Loucy (cell line): ENCODE measurements around the gene RGL4.

ENCODE experiments used
- H2AFZ ChIP-seq: fragments of 200-600 bp; sonication (generic); 2 replicates; pipeline ENCODE4 v1.6.0; 2016; ENCODE audit warnings: antibody characterized with exemption, mild to moderate bottlenecking, low read length, moderate library complexity
- H3F3A ChIP-seq: fragments of 200-600 bp; 2 replicates; pipeline ENCODE4 v1.6.0; 2016; ENCODE audit warnings: antibody characterized with exemption, low read depth, mild to moderate bottlenecking
- H3K27me3 ChIP-seq: fragments of 200-600 bp; sonication (generic); 2 replicates; pipeline ENCODE4 v1.6.1; 2014; ENCODE audit warnings: low read length, mild to moderate bottlenecking; ENCODE audit not compliant: insufficient read depth, poor library complexity, severe bottlenecking
- H3K36me3 ChIP-seq: fragments of 200-600 bp; sonication (generic); 2 replicates; pipeline ENCODE4 v1.6.1; 2016; ENCODE audit warnings: low read length; ENCODE audit not compliant: insufficient read depth
- H3K4me1 ChIP-seq: fragments of 200-600 bp; sonication (generic); 2 replicates; pipeline ENCODE4 v1.5.1; 2014; ENCODE audit warnings: low read length, mild to moderate bottlenecking; ENCODE audit not compliant: insufficient read depth, poor library complexity, severe bottlenecking
- H3K4me2 ChIP-seq: fragments of 200-600 bp; sonication (generic); 2 replicates; pipeline ENCODE4 v1.6.0; 2014; ENCODE audit warnings: antibody characterized with exemption, low read length, low read depth, mild to moderate bottlenecking; ENCODE audit not compliant: poor library complexity, severe bottlenecking
- H3K4me3 ChIP-seq: fragments of 200-600 bp; sonication (generic); 2 replicates; pipeline ENCODE4 v1.5.1; 2014; ENCODE audit warnings: low read length, mild to moderate bottlenecking, mixed read lengths; ENCODE audit not compliant: poor library complexity, severe bottlenecking
- H3K79me2 ChIP-seq: fragments of 200-600 bp; sonication (generic); 2 replicates; pipeline ENCODE4 v1.6.1; 2014; ENCODE audit warnings: low read length; ENCODE audit not compliant: insufficient read depth
- H3K9ac ChIP-seq: fragments of 200-600 bp; sonication (generic); 2 replicates; pipeline ENCODE4 v1.6.0; 2014; ENCODE audit warnings: mild to moderate bottlenecking, low read depth, low read length, moderate library complexity; ENCODE audit not compliant: poor library complexity, severe bottlenecking
- H3K9me2 ChIP-seq: fragments of 200-600 bp; sonication (generic); replicated peaks from 2 replicates; pipeline ENCODE4 v1.6.1; 2016; ENCODE audit warnings: low read depth, low read length, mixed read lengths
- H3K9me3 ChIP-seq: fragments of 200-600 bp; sonication (generic); 2 replicates; pipeline ENCODE4 v1.6.1; 2014; ENCODE audit warnings: mild to moderate bottlenecking, antibody characterized with exemption, low read length, low read depth; ENCODE audit not compliant: insufficient read depth
- H4K20me1 ChIP-seq: fragments of 200-600 bp; sonication (generic); 2 replicates; pipeline ENCODE4 v1.6.0; 2014; ENCODE audit warnings: antibody characterized with exemption, low read length, mild to moderate bottlenecking; ENCODE audit not compliant: insufficient read depth, poor library complexity, severe bottlenecking
- CTCF ChIP-seq: fragments of 200-600 bp; sonication (generic); conservative IDR thresholded peaks from 2 replicates; pipeline ENCODE4 v1.5.1; 2014; ENCODE audit warnings: mild to moderate bottlenecking, antibody characterized with exemption, low read length
- EZH2phosphoT487 ChIP-seq: fragments of 200-600 bp; IDR thresholded peaks from 2 replicates; pipeline ENCODE4 v1.6.1; 2018; ENCODE audit warnings: antibody characterized with exemption, mild to moderate bottlenecking, moderate library complexity, borderline replicate concordance

The RGL4 gene

GRCh38 chr22:23651676-23652075, 39.1 kb upstream of the RGL4 start:
- Histone ChIP-seq H3K9me3 (no peaks in the 10 kb centered on the region), H3K79me2 (no peaks in the 10 kb centered on the region), H3K9ac (no peak overlapping the region), H3K9me2 (no peaks in the 10 kb centered on the region), H3K4me1 (no peaks in the 10 kb centered on the region), H3K36me3 (peaks cover 3% of the 10 kb centered on the region; the same call in 1 of the 2 replicates), H3K4me3 (no peak overlapping the region), H2AFZ (no peak overlapping the region), H3K27me3 (no peaks in the 10 kb centered on the region), H3F3A (no peaks in the 10 kb centered on the region), H4K20me1 (no peaks in the 10 kb centered on the region), H3K4me2 (no peak overlapping the region)
- TF ChIP-seq CTCF (no peak), EZH2phosphoT487 (no peak)

- peaks cover 3% of the 10 kb centered on the region; the same call in 1 of the 2 replicates for H3K36me3 ChIP-seq
Measured at GRCh38 chr22:23652286-23652685, 38.5 kb upstream of the RGL4 start.

GRCh38 chr22:23652711-23653110, 38.1 kb upstream of the RGL4 start:
- Histone ChIP-seq H2AFZ (no peak overlapping the region), H4K20me1 (no peaks in the 10 kb centered on the region), H3K4me1 (no peaks in the 10 kb centered on the region), H3K36me3 (peaks cover 3% of the 10 kb centered on the region; the same call in 1 of the 2 replicates), H3K4me2 (no peak overlapping the region), H3K9me2 (no peaks in the 10 kb centered on the region), H3K27me3 (no peaks in the 10 kb centered on the region), H3K9me3 (no peaks in the 10 kb centered on the region), H3F3A (no peaks in the 10 kb centered on the region), H3K79me2 (no peaks in the 10 kb centered on the region), H3K4me3 (no peak overlapping the region), H3K9ac (no peak overlapping the region)
- TF ChIP-seq CTCF: no peak
- no peak for TF ChIP-seq EZH2phosphoT487

More at GRCh38 chr22:23652286-23652685, 38.5 kb upstream of the RGL4 start:
- no peak for TF ChIP-seq CTCF
- no peak for TF ChIP-seq EZH2phosphoT487
- H3F3A ChIP-seq: no peaks in the 10 kb centered on the region
- no peak overlapping the region for H3K9ac ChIP-seq
- H3K27me3 ChIP-seq: no peaks in the 10 kb centered on the region
- no peak overlapping the region for H2AFZ ChIP-seq
- no peaks in the 10 kb centered on the region for H3K79me2 ChIP-seq
- H4K20me1 ChIP-seq: no peaks in the 10 kb centered on the region
- H3K4me2 ChIP-seq: no peak overlapping the region
- H3K9me3 ChIP-seq: no peaks in the 10 kb centered on the region
- no peak overlapping the region for H3K4me3 ChIP-seq
- H3K4me1 ChIP-seq: no peaks in the 10 kb centered on the region
- H3K9me2 ChIP-seq: no peaks in the 10 kb centered on the region
